Kidney (tissue), 14 donors: ENCODE data around the gene UBA5. TPM values are rescaled to one million over a fixed set of nuclear protein-coding genes. Genes with fewer than 3 reads are reported as not detected.

Experiments used
- DNase-seq, 5 donors: peaks; one replicate each; pipeline ENCODE4 v3.0.0-alpha.2; 2013 to 2020
- FAIRE-seq: peaks from 2 replicates; lab custom pipeline; 2012; peaks lifted over from hg19 to GRCh38; lab: Jason Lieb, UNC
- H3K27ac ChIP-seq, 2 donors: one replicate each; pipeline ENCODE4 v1.7.0; 2013; ENCODE audit warnings: low read depth in 2 of 2, low read length in 2 of 2, inconsistent platforms in 1 of 2
- H3K27me3 ChIP-seq: one replicate; pipeline ENCODE4 v1.7.1; 2013; ENCODE audit warnings: low read length, inconsistent platforms; ENCODE audit not compliant: control insufficient read depth, insufficient read depth
- H3K36me3 ChIP-seq, 3 donors: one replicate each; pipeline versions ENCODE4 v1.7.0 to v1.7.1; 2013; ENCODE audit warnings: low read length in 3 of 3, control low read depth in 1 of 3, inconsistent platforms in 1 of 3; ENCODE audit not compliant: insufficient read depth in 3 of 3, control insufficient read depth in 2 of 3
- H3K4me1 ChIP-seq, 3 donors: one replicate each; pipeline versions ENCODE4 v1.7.0 to v1.7.1; 2013; ENCODE audit warnings: low read length in 3 of 3, inconsistent platforms in 1 of 3, low read depth in 1 of 3; ENCODE audit not compliant: control insufficient read depth in 2 of 3, insufficient read depth in 2 of 3
- H3K4me3 ChIP-seq, 3 donors: one replicate each; pipeline versions ENCODE4 v1.7.0 to v1.8.1; 2013; ENCODE audit warnings: low read length in 3 of 3, control low read depth in 1 of 3, inconsistent platforms in 1 of 3
- H3K9ac ChIP-seq, 3 donors: one replicate each; pipeline versions ENCODE4 v1.7.0 to v1.7.1; 2013; ENCODE audit warnings: low read length in 3 of 3, control low read depth in 1 of 3, inconsistent platforms in 1 of 3
- H3K9me3 ChIP-seq, 3 donors: one replicate each; pipeline versions ENCODE4 v1.7.0 to v1.7.1; 2013; ENCODE audit warnings: low read length in 3 of 3, control low read depth in 1 of 3, inconsistent platforms in 1 of 3; ENCODE audit not compliant: control insufficient read depth in 2 of 3, insufficient read depth in 1 of 3
- CTCF ChIP-seq: IDR thresholded peaks from 3 replicates; pipeline ENCODE4 v1.5.1; 2012; ENCODE audit warnings: mild to moderate bottlenecking, moderate library complexity, borderline replicate concordance; ENCODE audit not compliant: insufficient read depth; ENCODE audit errors: extremely low read depth
- intact Hi-C: fragments of 100-400 bp; cut with DNase I; formaldehyde crosslinking; loops from one replicate; pipeline ENCODE4 v1.11.1; 2022
- polyA plus RNA-seq: library from polyadenylated mRNA; stranded (reverse); fragments of 350-450 nt; fragmentation: Illumina TruSeq; extraction: RNeasy Lipid Tissue Mini Kit (QIAGEN cat#74804); gene quantifications from one replicate; pipeline ENCODE4 v1.2.3, GENCODE V29; 2014; ENCODE audit warnings: low read depth, low replicate concordance; ENCODE audit not compliant: insufficient read depth
- total RNA-seq: library from RNA; stranded (reverse); fragmentation: NEBNext Ultra II Directional; extraction: Animal tissue kit (Norgen Biotek cat#: 25700); gene quantifications from one replicate; pipeline ENCODE4 v1.2.1, GENCODE V29; 2021
- donor health status: control.
- donor health status: control.
- donor health status: control.
- donor health status: control.
- donor health status: control.
- donor health status: DM: yes; HTN: yes; CAD: no.
- donor health status: Normal renal cell carcinoma (clear cell type).

UBA5 gene
- total and polyA plus RNA-seq, 2 donors from 2014 or later = 32.1 to 45.1 TPM

- Histone ChIP-seq H3K36me3 (peaks cover 0 to 25% (median 16%) of the 10 kb centered on the region in 3 donors), H3K27me3 (no peaks in the 10 kb centered on the region), H3K4me1 (no peaks in the 10 kb centered on the region), H3K27ac (no peak overlapping the region), H3K9me3 (no peaks in the 10 kb centered on the region), H3K4me3 (no peak overlapping the region), H3K9ac (no peak overlapping the region)
- DNase-seq (no peak), FAIRE-seq (no peak)
- intact Hi-C loops = no loop called here
- no peak for TF ChIP-seq CTCF
Measured at GRCh38 chr3:132628157-132628556, 32.0 kb upstream of the UBA5 start.

- Histone ChIP-seq H3K27me3 (no peaks in the 10 kb centered on the region), H3K27ac (no peak overlapping the region), H3K9me3 (no peaks in the 10 kb centered on the region), H3K36me3 (peaks cover 0 to 22% (median 16%) of the 10 kb centered on the region in 3 donors), H3K4me3 (no peak overlapping the region), H3K9ac (no peak overlapping the region), H3K4me1 (no peaks in the 10 kb centered on the region)
- FAIRE-seq (no peak), DNase-seq (no peak)
- no peak for TF ChIP-seq CTCF
- intact Hi-C loops = no loop called here
Measured at GRCh38 chr3:132629928-132630327, 30.2 kb upstream of the UBA5 start.

GRCh38 chr3:132630612-132631011, 29.5 kb upstream of the UBA5 start:
- Histone ChIP-seq H3K9ac (no peak overlapping the region), H3K27me3 (no peaks in the 10 kb centered on the region), H3K4me1 (no peaks in the 10 kb centered on the region), H3K4me3 (no peak overlapping the region), H3K36me3 (peaks cover 0 to 21% (median 16%) of the 10 kb centered on the region in 3 donors), H3K27ac (no peak overlapping the region), H3K9me3 (no peaks in the 10 kb centered on the region)
- FAIRE-seq (no peak), DNase-seq (no peak)
- TF ChIP-seq CTCF = no peak
- intact Hi-C loops = no loop called here

- no peak for FAIRE-seq
- TF ChIP-seq CTCF = no peak
- H3K36me3 ChIP-seq = peaks cover 0 to 32% (median 12%) of the 10 kb centered on the region in 3 donors
- no peak overlapping the region for H3K4me3 ChIP-seq
- H3K4me1 ChIP-seq = no peaks in the 10 kb centered on the region
- H3K27ac ChIP-seq = no peak overlapping the region
- no peak for DNase-seq
- H3K9me3 ChIP-seq = no peaks in the 10 kb centered on the region
- H3K9ac ChIP-seq = no peak overlapping the region
- intact Hi-C loops = no loop called here
- no peaks in the 10 kb centered on the region for H3K27me3 ChIP-seq
Measured at GRCh38 chr3:132635052-132635451, 25.1 kb upstream of the UBA5 start.
